IPS-18a (cell line): ENCODE results near the gene KCTD1.

ENCODE experiments used
- H3K27ac ChIP-seq: one replicate; pipeline ENCODE4 v1.5.1; 2013; ENCODE audit warnings: low read length
- H3K27me3 ChIP-seq: one replicate; pipeline ENCODE4 v1.6.1; 2013; ENCODE audit warnings: mild to moderate bottlenecking, low read length; ENCODE audit not compliant: control insufficient read depth, insufficient read depth
- H3K36me3 ChIP-seq: one replicate; pipeline ENCODE4 v1.6.1; 2013; ENCODE audit warnings: low read depth, low read length; ENCODE audit not compliant: control insufficient read depth
- H3K4me1 ChIP-seq: one replicate; pipeline ENCODE4 v1.6.1; 2013; ENCODE audit warnings: low read depth, low read length; ENCODE audit not compliant: control insufficient read depth
- H3K4me3 ChIP-seq: one replicate; pipeline ENCODE4 v1.5.1; 2013; ENCODE audit warnings: low read length
- H3K9ac ChIP-seq: one replicate; pipeline ENCODE4 v1.6.1; 2013; ENCODE audit warnings: mild to moderate bottlenecking, low read length, moderate library complexity
- H3K9me3 ChIP-seq: one replicate; pipeline ENCODE4 v1.6.1; 2013; ENCODE audit warnings: low read depth, low read length; ENCODE audit not compliant: control insufficient read depth

The KCTD1 gene

DNA sequence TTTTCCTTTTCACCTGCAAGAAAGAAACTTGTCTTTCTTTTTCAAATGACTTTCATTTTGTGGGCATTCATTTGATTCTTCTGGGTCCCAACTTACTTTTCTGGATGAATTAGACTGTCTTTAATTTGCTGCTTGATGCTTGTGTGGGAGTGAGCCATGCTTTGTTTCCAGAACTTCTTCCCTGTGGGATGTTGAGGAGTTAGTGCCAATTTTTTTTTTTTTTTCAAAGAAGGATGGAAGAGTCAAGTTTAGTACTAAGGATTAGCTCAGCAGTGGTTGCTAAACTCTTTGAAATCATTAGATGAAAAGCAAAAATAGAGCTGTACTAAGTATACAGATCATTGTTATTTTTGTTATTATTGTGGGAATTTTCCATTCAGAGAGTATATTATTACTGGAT lies 17.2 kb upstream of the KCTD1 start:
- Histone ChIP-seq H3K27me3 (peaks cover 6% of the 10 kb centered on the region), H3K36me3 (no peaks in the 10 kb centered on the region), H3K4me3 (no peak overlapping the region), H3K9ac (no peak overlapping the region), H3K4me1 (peaks cover 31% of the 10 kb centered on the region), H3K9me3 (no peaks in the 10 kb centered on the region), H3K27ac (no peak overlapping the region)

DNA sequence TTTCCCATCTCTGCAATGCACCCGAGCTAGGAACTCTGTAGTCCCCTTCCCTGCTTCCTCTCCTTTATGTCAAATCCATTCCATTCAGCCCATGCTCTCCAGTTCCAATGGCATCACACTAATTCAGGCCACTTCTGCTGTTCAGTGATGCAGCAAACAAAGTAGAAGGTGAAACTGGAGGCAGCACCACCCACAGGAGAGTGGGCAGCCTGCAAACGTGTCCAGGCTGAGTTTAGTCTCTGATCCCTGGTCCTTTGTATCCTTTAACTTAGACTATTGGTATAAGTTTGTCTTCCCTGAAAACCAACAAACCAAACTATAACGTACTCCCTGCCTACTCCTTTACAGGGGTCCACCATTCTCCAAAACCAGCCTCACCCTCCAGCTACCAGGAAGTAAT lies 14.7 kb upstream of the KCTD1 start:
- Histone ChIP-seq H3K9ac (no peak overlapping the region), H3K4me3 (no peak overlapping the region), H3K4me1 (peaks cover 22% of the 10 kb centered on the region), H3K27me3 (peaks cover 6% of the 10 kb centered on the region), H3K9me3 (no peaks in the 10 kb centered on the region), H3K27ac (no peak overlapping the region), H3K36me3 (no peaks in the 10 kb centered on the region)

DNA sequence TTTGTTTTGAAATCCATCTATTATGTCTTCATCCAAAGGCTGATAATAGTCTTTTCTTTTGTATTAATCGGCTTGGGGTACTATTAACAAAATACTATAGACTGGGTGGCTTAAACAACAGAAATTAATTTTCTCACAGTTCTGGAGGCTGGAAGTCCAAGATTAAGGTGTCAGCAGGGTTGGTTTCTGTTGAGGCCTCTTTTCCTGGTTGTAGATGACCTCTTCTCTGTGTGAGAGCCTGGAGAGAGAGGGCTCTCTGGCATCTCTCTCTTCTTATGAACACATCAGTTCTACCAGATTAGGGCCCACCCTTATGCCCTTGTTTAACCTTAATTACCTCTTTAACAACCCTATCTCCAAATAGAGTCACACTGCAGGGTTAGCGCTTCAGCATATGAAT lies 14.2 kb upstream of the KCTD1 start:
- no peaks in the 10 kb centered on the region for H3K9me3 ChIP-seq
- peaks cover 6% of the 10 kb centered on the region for H3K27me3 ChIP-seq
- H3K4me1 ChIP-seq = peaks cover 22% of the 10 kb centered on the region
- H3K27ac ChIP-seq = no peak overlapping the region
- no peak overlapping the region for H3K4me3 ChIP-seq
- H3K36me3 ChIP-seq = no peaks in the 10 kb centered on the region
- no peak overlapping the region for H3K9ac ChIP-seq

DNA sequence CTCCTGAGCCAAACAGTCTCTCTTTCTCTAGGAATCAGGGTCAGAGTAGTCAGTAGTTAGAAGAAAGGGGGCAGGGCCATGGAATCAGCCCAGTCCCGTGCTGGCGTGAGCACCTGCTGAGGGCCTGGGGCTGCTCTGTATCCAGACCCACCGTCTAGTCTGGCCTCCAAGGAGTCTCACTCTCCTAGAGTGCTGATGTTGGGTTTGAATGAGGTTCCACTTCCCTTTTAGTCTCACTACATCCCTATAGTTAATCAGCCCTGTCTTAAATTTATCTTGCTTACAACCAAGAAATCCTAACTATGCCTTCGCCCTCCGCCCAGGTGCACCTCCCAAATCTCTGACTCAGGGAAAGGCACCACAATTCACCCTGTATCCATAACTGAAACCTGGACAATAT lies 13.4 kb upstream of the KCTD1 start:
- Histone ChIP-seq H3K4me3 (no peak overlapping the region), H3K9ac (no peak overlapping the region), H3K27ac (no peak overlapping the region), H3K9me3 (no peaks in the 10 kb centered on the region), H3K36me3 (no peaks in the 10 kb centered on the region), H3K4me1 (peaks cover 17% of the 10 kb centered on the region), H3K27me3 (peaks cover 6% of the 10 kb centered on the region)

DNA sequence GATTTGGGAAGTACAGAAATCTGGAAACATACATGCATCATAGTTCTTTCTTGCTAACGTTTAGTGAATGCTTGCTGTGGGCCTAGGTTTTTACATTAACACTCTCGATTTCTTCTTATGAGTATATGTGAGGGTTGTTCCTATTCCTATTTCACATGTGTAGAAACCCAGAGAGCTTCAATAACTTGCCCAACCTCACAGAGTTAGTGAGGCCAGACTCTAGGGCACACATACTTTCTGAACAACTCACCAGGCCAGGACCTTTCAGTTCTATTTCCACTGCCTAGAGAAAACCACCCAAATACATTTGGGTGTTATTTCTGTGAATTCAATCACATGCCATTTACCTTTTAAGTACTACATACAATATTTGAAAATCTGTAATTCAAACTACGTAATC lies 8.2 kb upstream of the KCTD1 start:
- H3K36me3 ChIP-seq = no peaks in the 10 kb centered on the region
- H3K27me3 ChIP-seq = peaks cover 33% of the 10 kb centered on the region
- H3K4me1 ChIP-seq = peaks cover 7% of the 10 kb centered on the region
- H3K4me3 ChIP-seq = no peak overlapping the region
- no peak overlapping the region for H3K9ac ChIP-seq
- H3K9me3 ChIP-seq = no peaks in the 10 kb centered on the region
- H3K27ac ChIP-seq = no peak overlapping the region

DNA sequence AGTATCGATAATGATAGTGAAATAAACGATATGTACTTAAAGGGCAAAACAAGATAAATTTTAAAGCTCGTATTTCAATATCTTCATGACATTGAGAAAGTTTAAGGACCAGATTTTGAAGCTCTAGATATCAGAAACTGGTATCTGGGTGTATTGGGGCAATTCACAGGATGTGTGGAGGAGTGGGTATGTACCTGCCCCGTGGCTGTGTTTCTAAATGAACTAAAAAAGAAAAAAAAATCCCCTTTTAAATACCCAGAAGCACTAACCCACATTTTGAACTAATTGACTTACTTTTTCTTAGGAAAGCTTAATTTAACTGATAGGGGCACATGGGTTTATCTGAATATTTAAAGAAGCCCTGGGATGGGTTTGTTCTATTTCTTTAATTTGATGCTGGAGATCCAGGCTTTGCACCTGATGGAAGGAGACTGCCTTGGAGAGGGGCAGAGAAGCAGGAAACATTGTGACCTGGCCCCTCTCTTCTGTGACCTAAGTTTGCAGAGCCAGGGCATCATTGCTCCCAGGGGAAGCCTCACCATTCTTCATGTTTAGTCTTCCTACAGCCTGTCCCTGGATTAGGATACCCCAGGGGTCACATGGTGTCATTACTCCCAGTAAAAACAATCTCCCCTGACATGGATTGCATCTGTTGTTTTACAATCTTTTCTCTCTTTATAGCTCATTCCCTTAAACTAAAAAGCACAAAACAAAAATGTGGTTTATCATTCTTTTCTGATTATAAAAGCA lies 7.6 kb upstream of the KCTD1 start:
- no peaks in the 10 kb centered on the region for H3K36me3 ChIP-seq
- no peak overlapping the region for H3K9ac ChIP-seq
- peaks cover 39% of the 10 kb centered on the region for H3K27me3 ChIP-seq
- H3K4me1 ChIP-seq = peaks cover 12% of the 10 kb centered on the region
- no peaks in the 10 kb centered on the region for H3K9me3 ChIP-seq
- no peak overlapping the region for H3K4me3 ChIP-seq
- H3K27ac ChIP-seq = no peak overlapping the region

DNA sequence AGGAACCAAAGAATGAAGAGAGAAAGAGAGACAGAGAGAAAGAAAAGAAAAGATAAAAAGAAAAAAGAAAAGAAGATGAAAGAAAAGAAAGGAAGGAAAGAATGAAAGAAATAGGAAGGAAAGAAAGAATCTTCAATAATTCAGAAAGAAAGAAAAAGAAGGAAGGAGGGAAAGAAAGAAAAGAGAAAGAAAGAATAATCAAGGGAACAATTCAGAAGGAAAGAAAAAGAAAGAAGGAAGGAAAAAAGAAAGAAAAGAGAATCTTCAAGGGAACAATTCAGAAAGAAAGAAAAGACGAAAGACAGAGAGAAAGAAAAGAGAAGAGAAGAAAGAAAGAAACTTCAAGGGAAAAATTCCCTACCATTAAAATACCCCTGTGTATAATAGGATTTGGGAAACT lies 5.6 kb upstream of the KCTD1 start:
- Histone ChIP-seq H3K27me3 (peaks cover 57% of the 10 kb centered on the region), H3K27ac (no peak overlapping the region), H3K4me3 (no peak overlapping the region), H3K9me3 (no peaks in the 10 kb centered on the region), H3K9ac (no peak overlapping the region), H3K4me1 (peaks cover 12% of the 10 kb centered on the region), H3K36me3 (no peaks in the 10 kb centered on the region)

DNA sequence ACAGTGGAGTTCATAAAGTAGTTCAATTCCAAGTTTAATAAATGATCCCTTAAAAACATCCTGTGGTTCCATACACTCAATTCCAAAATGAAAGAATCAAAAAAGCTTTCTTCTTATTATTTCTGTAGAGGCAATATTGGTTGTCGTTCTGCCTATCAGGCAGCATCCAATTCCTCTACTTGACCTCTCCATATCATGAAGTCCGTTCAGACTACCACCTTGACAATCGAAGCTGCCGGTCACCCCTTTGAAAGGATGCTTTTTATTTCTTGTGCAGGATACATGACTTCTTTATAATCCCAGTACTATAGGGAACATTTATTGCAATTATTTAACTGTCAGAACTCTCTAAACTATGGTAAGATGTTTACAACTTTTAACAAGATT lies 3.3 kb upstream of the KCTD1 start:
- Histone ChIP-seq H3K36me3 (no peaks in the 10 kb centered on the region), H3K9me3 (no peaks in the 10 kb centered on the region), H3K27me3 (peaks cover 73% of the 10 kb centered on the region), H3K4me1 (peaks cover 12% of the 10 kb centered on the region), H3K9ac (no peak overlapping the region), H3K4me3 (peak overlapping the region; percentile 58), H3K27ac (no peak overlapping the region)

DNA sequence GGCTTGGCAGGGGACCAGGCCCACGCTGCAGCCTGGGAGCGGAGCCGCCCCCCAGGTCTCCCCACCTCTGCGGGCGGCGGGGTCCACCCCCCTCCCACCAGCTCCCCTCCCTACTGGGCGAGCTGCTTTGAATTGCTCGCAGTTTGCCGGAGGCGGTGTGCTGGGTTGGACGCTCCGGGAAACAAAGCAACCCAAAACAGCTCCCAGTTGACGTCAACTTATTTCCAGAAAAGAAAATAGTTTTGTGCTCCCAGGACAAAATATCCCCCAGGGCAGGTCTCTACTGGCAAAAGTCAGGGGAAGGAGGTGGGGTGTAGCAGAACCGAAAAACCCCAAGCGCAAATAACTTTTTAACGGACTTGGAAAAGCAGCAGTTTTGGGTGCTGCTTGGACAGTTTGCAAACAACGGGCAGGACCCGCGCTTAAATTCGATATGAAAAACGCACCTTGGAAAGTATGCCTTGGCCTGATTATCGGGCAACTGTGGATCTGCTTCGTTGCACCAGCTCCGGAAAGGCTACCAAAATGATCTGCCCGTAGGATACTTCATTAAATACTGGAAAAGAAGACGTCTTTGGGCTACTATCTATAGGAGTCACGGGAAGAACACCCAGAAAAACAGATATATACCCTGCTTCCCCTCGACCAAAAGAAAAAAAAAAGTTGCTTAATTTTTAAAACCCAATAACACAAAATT lies 2.8 kb upstream of the KCTD1 start:
- no peaks in the 10 kb centered on the region for H3K9me3 ChIP-seq
- H3K36me3 ChIP-seq = no peaks in the 10 kb centered on the region
- peaks cover 79% of the 10 kb centered on the region for H3K27me3 ChIP-seq
- H3K9ac ChIP-seq = peak overlapping the region; percentile 9
- H3K4me1 ChIP-seq = peaks cover 17% of the 10 kb centered on the region
- peak overlapping the region; percentile 58 for H3K4me3 ChIP-seq
- no peak overlapping the region for H3K27ac ChIP-seq

DNA sequence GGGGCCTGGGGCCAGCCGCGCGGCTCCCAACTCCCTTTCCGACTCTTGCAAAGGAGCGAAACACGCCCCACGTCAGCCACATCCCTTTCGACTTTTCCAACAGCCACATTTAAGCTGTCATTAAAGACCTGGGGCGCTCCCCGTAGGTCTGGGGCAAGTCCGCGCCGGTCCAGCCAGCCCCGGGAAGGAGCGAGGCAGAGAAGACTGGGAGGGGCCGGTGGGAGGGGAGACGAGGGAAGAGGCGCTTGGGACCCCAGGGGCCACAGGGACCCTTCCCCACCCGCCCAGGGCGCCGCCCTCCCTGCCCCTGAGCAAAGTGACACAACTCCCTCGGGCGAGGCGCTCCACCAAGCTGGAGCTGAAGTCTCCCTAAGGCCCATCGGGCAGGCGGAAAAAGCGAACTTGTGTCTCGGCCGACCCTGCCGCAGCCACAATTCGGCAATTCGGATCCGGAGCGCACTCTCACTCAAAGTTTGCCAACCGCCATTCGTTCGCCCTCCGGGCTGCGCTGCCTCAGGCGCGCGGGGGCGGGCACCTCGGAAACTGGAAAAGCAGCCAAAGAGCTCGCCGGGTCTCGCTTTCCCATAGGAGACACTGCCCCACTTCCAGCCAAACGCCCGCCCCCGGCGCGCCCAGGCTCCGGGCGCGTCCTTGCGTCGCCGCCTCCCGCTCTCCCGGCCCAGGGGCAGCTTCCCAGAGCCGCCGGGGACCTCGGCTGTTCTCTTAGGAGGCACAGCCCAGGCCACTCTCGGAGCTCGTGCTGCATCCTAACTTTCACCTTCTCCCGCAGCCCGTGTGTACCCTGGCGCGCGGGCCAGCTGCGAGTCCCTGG lies 1.1 kb upstream of the KCTD1 start:
- no peaks in the 10 kb centered on the region for H3K36me3 ChIP-seq
- no peaks in the 10 kb centered on the region for H3K9me3 ChIP-seq
- H3K27ac ChIP-seq = no peak overlapping the region
- H3K27me3 ChIP-seq = peaks cover 89% of the 10 kb centered on the region
- peaks cover 28% of the 10 kb centered on the region for H3K4me1 ChIP-seq
- H3K4me3 ChIP-seq = peak overlapping the region; percentile 58
- peak overlapping the region; percentile 0 for H3K9ac ChIP-seq

DNA sequence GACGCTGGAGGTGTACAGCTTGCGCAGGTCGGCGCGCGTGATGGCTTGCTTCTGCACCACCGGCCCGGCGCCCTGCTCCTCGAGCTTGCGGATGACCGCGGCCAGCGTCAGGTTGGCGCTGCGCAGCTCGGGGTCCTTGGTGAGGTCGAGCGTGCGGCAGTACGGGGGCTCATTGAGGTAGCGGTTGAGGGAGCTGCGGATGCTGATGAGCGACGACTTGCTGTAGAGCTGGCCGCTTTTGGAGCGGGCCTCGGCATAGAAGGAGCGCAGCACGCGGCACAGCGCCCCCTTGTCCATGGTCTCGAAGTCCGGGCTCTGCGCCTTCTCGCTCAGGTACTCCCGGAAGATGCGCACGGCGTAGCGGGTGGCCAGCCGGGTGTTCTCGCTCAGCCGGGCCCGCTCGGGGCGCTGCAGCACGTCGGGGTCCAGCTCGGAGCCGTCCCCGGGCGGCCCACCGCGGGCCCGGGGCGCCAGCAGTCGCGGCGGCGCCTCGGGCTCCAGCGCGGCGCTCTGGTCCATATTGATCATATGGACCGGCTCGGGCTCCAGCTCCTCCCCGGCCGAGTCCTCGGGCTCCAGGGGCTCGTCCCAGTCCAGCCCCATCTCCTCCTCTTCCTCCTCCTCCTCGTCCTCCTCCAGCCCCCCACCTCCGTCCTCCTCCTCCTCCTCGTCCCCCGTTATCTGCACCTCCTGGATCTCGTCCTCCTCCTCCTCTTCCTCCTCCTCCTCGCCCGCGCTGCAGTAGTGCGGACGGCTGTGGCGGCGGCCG lies 523 bp downstream of the KCTD1 start:
- Histone ChIP-seq H3K4me1 (peaks cover 28% of the 10 kb centered on the region), H3K4me3 (peak overlapping the region; percentile 58), H3K27ac (no peak overlapping the region), H3K9me3 (no peaks in the 10 kb centered on the region), H3K9ac (no peak overlapping the region), H3K36me3 (no peaks in the 10 kb centered on the region), H3K27me3 (peaks cover 77% of the 10 kb centered on the region)
